IPS DF 4.7 (cell line): ENCODE data around the gene OSBPL5.

Experiments
- DNase-seq: peaks from one replicate; pipeline ENCODE4 v3.0.0-alpha.2; 2013; ENCODE audit warnings: low spot score; ENCODE audit errors: extremely low read depth

OSBPL5 gene

GRCh38 chr11:3057069-3057963 lies 107.8 kb downstream of the OSBPL5 start, which contains the start of gene CARS1:
Gene CARS1 (minus strand): TSS chr11:3057423. CDS start chr11:3057367, 56 bp downstream.
- DNase-seq, result peak; percentile 58

- DNase-seq, result no peak
Measured at GRCh38 chr11:3056296-3057068, 108.6 kb downstream of the OSBPL5 start.

GRCh38 chr11:3055891-3056290 lies 109.2 kb downstream of the OSBPL5 start:
- DNase-seq, result no peak

- DNase-seq, result no peak
Measured at GRCh38 chr11:3052567-3052966, 112.5 kb downstream of the OSBPL5 start.

GRCh38 chr11:3052109-3052479 lies 113.0 kb downstream of the OSBPL5 start:
- DNase-seq, result no peak

GRCh38 chr11:3051196-3052108 lies 113.7 kb downstream of the OSBPL5 start:
- DNase-seq, result no peak

- DNase-seq, result no peak
Measured at GRCh38 chr11:3050386-3051195, 114.5 kb downstream of the OSBPL5 start.

- DNase-seq, result no peak
Measured at GRCh38 chr11:3049430-3050243, 115.5 kb downstream of the OSBPL5 start.

- DNase-seq, result no peak
Measured at GRCh38 chr11:3047637-3048036, 117.5 kb downstream of the OSBPL5 start.

- no peak for DNase-seq
Measured at GRCh38 chr11:3046641-3047040, 118.5 kb downstream of the OSBPL5 start.

GRCh38 chr11:3046190-3046589 lies 118.9 kb downstream of the OSBPL5 start:
- DNase-seq, result no peak

- no peak for DNase-seq
Measured at GRCh38 chr11:3044915-3045314, 120.2 kb downstream of the OSBPL5 start.

GRCh38 chr11:3044004-3044403 lies 121.1 kb downstream of the OSBPL5 start:
- DNase-seq, result no peak

GRCh38 chr11:3043315-3043871 lies 121.7 kb downstream of the OSBPL5 start:
- DNase-seq, result no peak

- DNase-seq, result no peak
Measured at GRCh38 chr11:3042496-3043314, 122.4 kb downstream of the OSBPL5 start.

GRCh38 chr11:3041699-3042441 lies 123.2 kb downstream of the OSBPL5 start:
- no peak for DNase-seq

- no peak for DNase-seq
Measured at GRCh38 chr11:3040881-3041280, 124.2 kb downstream of the OSBPL5 start.

GRCh38 chr11:3037945-3038271 lies 127.2 kb downstream of the OSBPL5 start:
- DNase-seq, result no peak
